Fibroblast of the conjunctiva (primary cell): Measurements from ENCODE around the gene CDH3.

Experiments used
- DNase-seq: peaks from one replicate; pipeline ENCODE4 v3.0.0-alpha.2; 2010; ENCODE audit warnings: low read depth

CDH3 gene

DNA sequence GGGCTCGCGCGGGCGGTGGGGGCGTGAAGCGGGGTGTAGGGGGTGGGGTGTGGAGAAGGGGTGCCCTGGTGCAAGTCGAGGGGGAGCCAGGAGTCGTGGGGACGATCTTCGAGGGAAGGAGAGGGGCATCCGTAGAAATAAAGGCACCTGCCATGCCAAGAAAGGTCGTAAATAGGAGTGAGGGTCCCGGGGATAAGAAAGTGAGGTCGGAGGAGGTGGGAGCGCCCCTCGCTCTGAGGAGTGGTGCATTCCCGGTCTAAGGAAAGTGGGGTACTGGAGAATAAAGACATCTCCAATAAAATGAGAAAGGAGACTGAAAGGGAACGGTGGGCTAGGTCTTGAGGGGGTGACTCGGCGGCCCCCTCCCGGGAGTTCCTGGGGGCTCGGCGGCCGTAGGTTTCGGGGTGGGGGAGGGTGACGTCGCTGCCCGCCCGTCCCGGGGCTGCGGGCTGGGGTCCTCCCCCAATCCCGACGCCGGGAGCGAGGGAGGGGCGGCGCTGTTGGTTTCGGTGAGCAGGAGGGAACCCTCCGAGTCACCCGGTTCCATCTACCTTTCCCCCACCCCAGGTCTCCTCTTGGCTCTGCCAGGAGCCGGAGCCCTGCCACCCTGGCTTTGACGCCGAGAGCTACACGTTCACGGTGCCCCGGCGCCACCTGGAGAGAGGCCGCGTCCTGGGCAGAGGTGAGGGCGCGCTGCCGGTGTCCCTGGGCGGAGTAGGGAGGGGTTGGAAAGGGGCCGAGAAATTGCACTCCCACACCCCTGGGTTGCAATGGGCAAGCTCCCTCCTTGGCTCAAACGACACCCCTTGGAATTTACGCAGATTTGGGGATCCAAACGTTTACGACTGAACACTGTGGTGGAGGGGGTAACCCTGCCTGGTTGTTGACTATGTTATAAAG, 92.9 kb downstream of the CDH3 start:
- no peak for DNase-seq

DNA sequence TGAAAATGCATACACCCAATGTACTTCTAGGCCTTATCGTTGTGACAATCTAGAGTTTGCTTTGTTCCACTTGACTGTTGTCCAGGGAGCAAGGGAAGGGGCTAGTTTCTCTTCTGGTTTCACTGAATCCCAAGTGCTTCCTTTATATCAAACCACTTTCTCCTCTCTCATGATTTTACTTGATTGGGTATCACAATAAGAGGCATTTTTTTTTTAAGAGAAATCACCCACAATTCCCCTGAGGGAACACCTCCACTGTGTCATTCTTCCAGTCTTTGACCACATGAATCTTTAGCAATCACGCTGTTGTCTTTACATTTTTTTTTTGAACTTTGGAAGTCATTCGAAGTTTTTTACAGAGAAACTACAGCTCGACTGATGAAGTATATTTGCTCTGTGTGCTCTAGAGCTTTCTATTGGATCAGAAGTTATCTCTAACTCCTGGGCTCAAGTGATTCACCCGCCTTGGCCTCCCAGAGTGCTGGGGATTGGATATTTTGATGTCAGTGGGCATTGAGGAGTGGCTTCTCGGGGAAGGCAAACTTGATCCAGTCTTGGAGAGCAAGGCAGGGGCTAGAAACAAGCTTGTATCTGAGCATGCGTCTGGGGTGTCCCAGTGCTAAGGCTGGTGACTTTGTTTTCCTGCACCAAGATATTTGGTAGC, 95.0 kb downstream of the CDH3 start:
- no peak for DNase-seq

DNA sequence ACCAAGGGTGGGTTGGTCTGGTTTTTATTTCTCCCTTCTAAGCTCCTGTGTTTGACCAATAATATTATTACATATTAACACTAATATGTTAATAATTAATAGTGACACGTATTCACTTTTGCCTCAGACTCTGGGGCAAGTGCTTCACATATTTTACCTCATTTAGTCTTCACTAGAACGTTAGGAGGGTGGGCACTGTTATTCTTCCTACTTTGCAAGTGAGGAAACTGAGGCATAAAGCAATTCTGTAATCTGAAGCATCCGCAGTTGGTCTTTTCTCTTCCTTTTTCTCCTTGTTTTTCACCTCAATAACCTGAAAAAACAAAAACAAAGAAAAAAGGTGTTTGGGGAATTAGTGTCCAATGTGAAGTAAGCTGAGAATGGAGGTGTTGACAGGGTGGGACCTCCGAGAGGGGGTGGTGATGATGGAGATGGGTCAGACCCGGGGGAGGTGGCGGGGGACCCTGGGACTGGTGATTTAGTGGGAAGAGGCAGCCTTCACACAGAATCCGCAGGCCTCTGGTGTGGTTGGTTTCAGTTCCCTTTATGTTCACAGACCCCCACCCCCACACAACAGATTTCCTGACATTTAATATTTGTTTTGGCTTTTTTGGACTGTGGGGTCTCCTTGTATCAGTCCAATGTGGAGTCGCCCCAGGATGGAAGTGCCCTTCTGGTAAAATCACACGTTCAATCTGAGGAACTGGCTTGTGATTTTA, 95.7 kb downstream of the CDH3 start:
- no peak for DNase-seq

DNA sequence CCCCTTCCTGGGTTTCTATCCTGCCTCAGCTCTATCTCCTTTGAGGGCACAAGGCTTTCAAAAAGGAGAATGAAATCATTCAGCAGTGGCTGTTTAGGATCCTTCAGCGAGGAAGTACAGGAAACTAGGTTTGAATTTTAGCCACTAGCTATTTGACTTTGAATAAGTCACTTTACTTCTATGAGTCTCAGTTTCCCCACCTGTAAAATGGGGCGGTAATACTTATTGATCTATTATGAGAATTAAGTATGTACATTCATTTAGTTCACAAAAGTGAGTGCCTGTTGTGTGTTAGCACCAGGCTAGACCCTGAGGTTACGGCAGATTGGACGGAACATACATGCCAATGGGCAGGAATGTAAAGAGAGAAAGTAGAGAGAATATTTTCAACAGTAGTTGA, 98.6 kb downstream of the CDH3 start:
- DNase-seq, result no peak

DNA sequence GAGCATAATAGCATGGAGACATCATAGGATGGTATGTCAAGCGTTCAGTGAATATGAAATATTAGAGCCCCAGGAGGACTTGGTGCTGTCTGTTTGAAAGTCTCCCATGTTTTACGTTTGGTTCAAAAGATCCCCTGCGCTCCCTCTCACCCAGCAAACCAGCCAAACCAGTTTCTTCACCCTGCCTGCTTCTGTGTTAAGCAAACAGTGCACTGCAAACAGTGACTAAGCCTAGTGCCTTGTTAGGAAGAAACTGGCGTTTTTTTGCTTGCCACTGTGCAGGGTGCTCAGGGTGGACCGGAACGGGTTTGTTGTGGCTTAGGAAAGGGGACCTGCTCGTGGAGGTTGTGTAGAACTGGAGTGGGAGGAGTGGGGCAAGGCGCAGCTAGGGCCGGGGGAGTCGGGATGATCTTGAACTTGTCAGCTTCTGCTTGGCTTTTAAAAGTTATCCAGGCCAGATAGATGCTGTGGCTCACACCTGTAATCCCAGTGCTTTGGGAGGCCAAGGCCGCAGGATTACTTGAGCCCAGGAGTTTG, 99.7 kb downstream of the CDH3 start:
- DNase-seq, result no peak

DNA sequence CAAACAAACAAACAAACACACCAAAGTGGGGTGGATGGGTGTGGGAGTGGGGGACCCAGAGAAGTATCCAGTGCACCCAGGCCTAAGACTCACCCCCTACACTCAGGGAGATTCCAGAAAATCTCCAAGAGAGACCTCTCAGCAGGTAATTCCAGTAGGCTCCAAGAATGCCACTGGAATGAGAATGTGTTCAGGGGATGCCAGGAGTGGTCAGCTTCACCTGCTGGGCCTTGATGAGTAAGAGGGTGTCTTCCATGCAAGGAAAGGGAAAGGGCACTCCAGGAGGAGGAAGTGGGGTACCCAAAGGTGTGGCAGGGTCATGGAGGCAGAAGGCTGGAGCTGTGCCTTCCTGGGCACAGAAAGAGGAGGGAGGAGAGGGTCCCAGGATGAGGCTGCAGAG, 101.8 kb downstream of the CDH3 start:
- DNase-seq, result no peak

DNA sequence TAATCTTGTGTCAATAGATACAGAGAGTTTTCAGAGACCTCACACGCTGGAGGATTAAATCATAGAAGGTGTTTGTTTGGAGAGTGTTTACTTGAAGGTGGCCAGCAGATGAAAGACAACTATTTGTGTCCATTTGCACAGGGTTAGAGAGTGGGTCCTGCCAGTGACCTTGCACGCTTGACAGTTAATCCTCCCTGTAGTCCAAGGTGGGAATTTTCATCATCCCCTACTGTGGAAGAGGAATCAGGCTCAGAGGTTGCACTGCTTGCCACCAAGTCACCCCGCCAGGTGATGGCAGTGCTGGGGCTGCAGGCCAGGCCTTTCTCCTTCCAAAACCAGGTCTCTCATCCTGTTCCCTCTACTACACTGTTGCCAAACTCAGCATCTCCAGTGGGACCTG, 104.3 kb downstream of the CDH3 start:
- DNase-seq, result no peak
